OCI-LY7 (cell line): ENCODE results near the gene RFX3. TPM values are rescaled to one million over a fixed set of nuclear protein-coding genes. Genes with fewer than 3 reads are reported as not detected.

Experiments used
- BruUV-seq: library from RNA; stranded (reverse); fragments of 400-500 nt; replicated peaks from 2 replicates; lab custom pipeline; 2021; lab: Mats Ljungman, UMichigan
- CTCF ChIA-PET: fragments of 300-600 bp; sonication (Branson Sonifier 250); formaldehyde crosslinking; loops from one replicate; lab custom pipeline; 2022; ENCODE audit warnings: antibody characterized with exemption; ENCODE audit not compliant: unreplicated experiment; lab: Charles Lee
- POLR2A ChIA-PET: fragments of 300-600 bp; sonication (Branson Sonifier 250); formaldehyde crosslinking; loops from one replicate; lab custom pipeline; 2022; ENCODE audit warnings: antibody characterized with exemption; lab: Charles Lee
- DNase-seq: peaks from one replicate; pipeline ENCODE4 v3.0.0-alpha.2; 2015; ENCODE audit warnings: low spot score
- H2AFZ ChIP-seq: fragments of 200-600 bp; sonication (generic), shearing (Covaris generic); 2 replicates; pipeline ENCODE4 v1.6.1; 2014; ENCODE audit warnings: mild to moderate bottlenecking, antibody characterized with exemption, low read length, moderate library complexity
- H3K27ac ChIP-seq: fragments of 200-600 bp; sonication (generic); 2 replicates; pipeline ENCODE4 v1.5.1; 2014; ENCODE audit warnings: mixed run types, low read depth, mild to moderate bottlenecking, moderate library complexity, low read length, inconsistent platforms; ENCODE audit not compliant: poor library complexity, severe bottlenecking
- H3K36me3 ChIP-seq: fragments of 200-600 bp; sonication (generic); 2 replicates; pipeline ENCODE4 v1.6.1; 2014; ENCODE audit warnings: mild to moderate bottlenecking, antibody characterized with exemption, low read length, moderate library complexity, mixed read lengths; ENCODE audit not compliant: insufficient read depth
- H3K4me1 ChIP-seq: fragments of 200-600 bp; sonication (generic); 2 replicates; pipeline ENCODE4 v1.5.1; 2014; ENCODE audit warnings: mild to moderate bottlenecking, low read length; ENCODE audit not compliant: insufficient read depth, poor library complexity, severe bottlenecking
- H3K4me2 ChIP-seq: fragments of 200-600 bp; sonication (generic); 2 replicates; pipeline ENCODE4 v1.6.1; 2014; ENCODE audit warnings: mild to moderate bottlenecking, low read length
- H3K4me3 ChIP-seq: fragments of 200-600 bp; sonication (generic); 2 replicates; pipeline ENCODE4 v1.5.1; 2014; ENCODE audit warnings: mild to moderate bottlenecking, low read depth, low read length; ENCODE audit not compliant: poor library complexity, severe bottlenecking
- H3K79me2 ChIP-seq: fragments of 200-600 bp; sonication (generic); 2 replicates; pipeline ENCODE4 v1.6.1; 2016; ENCODE audit warnings: low read depth, mild to moderate bottlenecking, low read length, moderate library complexity, mixed read lengths; ENCODE audit not compliant: insufficient read depth
- H3K9me2 ChIP-seq: fragments of 200-600 bp; sonication (generic); 2 replicates; pipeline ENCODE4 v1.6.1; 2016; ENCODE audit warnings: mild to moderate bottlenecking, low read length, mixed read lengths; ENCODE audit not compliant: insufficient read depth
- H3K9me3 ChIP-seq: fragments of 200-600 bp; sonication (generic); 2 replicates; pipeline ENCODE4 v1.6.1; 2014; ENCODE audit warnings: mild to moderate bottlenecking, mixed run types, low read length, mixed read lengths
- H4K20me1 ChIP-seq: fragments of 200-600 bp; sonication (generic); 2 replicates; pipeline ENCODE4 v1.6.1; 2014; ENCODE audit warnings: mild to moderate bottlenecking, antibody characterized with exemption, low read length, moderate library complexity, mixed read lengths; ENCODE audit not compliant: insufficient read depth
- CTCF ChIP-seq: fragments of 200-600 bp; sonication (generic); conservative IDR thresholded peaks from 2 replicates; pipeline ENCODE4 v1.5.1; 2014; ENCODE audit warnings: mild to moderate bottlenecking, antibody characterized with exemption, low read length, moderate library complexity, mixed read lengths
- EZH2phosphoT487 ChIP-seq: fragments of 200-600 bp; sonication (generic); IDR thresholded peaks from 2 replicates; pipeline ENCODE4 v1.6.1; 2018; ENCODE audit warnings: low read depth, borderline replicate concordance, mild to moderate bottlenecking, mixed run types, antibody characterized with exemption, low read length, moderate library complexity, mixed read lengths
- intact Hi-C: fragments of 100-400 bp; cut with micrococcal nuclease; formaldehyde crosslinking; loops from one replicate; pipeline ENCODE4 v1.10.0; 2022; ENCODE audit not compliant: unreplicated experiment
- total RNA-seq, 2 experiments: library from RNA; depleted of rRNA in 1 of 2; stranded (reverse); fragments of >200 nt in 1 of 2; shearing (Covaris generic) in 1 of 2; gene quantifications; 2 replicates each; pipeline ENCODE4 v1.2.3, GENCODE V29; 2014 to 2022

The RFX3 gene
- total RNA-seq, 2 experiments from 2014 or later, result 6.9 to 18.1 TPM

DNA sequence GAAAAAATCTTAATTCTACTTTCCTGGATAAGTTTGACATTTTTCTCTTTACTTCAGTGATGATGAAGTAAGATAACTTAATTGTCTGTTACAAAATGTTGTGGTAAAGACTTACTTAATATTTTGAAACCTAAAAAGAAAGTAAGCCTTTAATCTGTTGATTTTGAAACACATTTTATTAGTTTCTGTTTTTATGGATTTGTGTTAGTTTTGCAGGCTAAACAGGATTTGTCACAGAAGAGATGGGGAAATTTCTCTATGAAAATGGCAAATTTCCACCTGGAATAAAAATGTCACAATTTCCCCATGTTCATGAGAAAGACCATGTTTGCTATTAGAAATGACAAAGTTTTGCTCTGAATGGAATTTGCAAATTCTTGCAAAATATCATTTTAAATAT, 237.1 kb downstream of the RFX3 start:
- TF ChIP-seq EZH2phosphoT487 (no peak), CTCF (no peak)
- H3K4me2 ChIP-seq, result no peak overlapping the region
- H3K4me1 ChIP-seq, result no peaks in the 10 kb centered on the region
- no peak for DNase-seq
- no peak overlapping the region for H3K4me3 ChIP-seq
- H3K36me3 ChIP-seq, result peaks cover 11% of the 10 kb centered on the region; the same call in 1 of the 2 replicates
- no peaks in the 10 kb centered on the region for H3K9me2 ChIP-seq
- ChIA-PET POLR2A (interaction anchor here (0.6 kb wide), 1 partner anchor 264 kb away, joined by 3 read pairs; no protein-coding TSS in a partner anchor), CTCF (no interaction called here)
- H4K20me1 ChIP-seq, result no peaks in the 10 kb centered on the region
- no peaks in the 10 kb centered on the region for H3K79me2 ChIP-seq
- 0 out of 2 replicates have a peak, but pooled peaks cover 4% of the 10 kb centered on the region for H3K9me3 ChIP-seq
- no peak overlapping the region for H2AFZ ChIP-seq
- H3K27ac ChIP-seq, result no peak overlapping the region
- intact Hi-C loops, result no loop called here
- BruUV-seq, result no TSS peak

DNA sequence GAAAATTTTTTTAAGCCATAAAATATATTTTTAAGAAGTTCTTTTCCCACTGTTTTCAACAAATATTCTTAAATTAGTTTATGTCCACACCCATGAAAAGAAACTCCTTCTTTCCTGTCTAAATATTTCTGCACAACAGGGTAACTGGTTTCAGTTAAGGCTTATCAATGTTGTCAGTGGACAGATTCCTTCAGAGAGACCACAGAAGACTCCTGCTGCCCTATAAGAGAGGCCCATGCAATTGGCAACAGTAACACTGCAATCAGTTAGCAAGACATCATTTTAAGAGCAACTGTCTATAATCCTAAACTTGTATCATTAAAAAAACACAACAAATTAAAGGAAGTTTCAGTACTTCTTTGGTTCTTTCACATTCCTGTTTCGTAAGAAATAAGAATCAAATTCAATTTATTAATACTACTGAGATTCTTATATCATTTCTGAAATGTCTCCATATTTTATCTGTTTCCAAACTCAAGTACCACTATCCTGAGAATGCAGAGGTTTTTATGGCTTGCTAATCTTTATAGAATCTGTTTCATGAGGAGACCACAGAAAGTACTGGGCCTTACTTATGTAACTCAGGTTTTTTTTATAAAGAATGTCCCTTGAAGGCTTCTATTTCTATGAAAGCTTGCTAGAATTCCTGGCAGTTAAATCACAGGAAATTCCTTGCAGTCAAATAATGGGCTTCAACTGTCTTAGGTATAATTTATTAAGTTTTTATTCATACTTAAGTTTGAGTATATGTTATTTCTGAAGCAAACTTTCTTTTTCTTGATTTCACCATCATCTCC, 240.2 kb downstream of the RFX3 start:
- no peaks in the 10 kb centered on the region for H3K4me1 ChIP-seq

More for the DNA sequence above, 240.2 kb downstream of the RFX3 start:
- CTCF ChIA-PET, result no interaction called here
- no peaks in the 10 kb centered on the region for H4K20me1 ChIP-seq
- H3K9me2 ChIP-seq, result no peaks in the 10 kb centered on the region
- H3K9me3 ChIP-seq, result 0 out of 2 replicates have a peak, but pooled peaks cover 4% of the 10 kb centered on the region
- no peak overlapping the region for H3K4me3 ChIP-seq
- H2AFZ ChIP-seq, result no peak overlapping the region
- BruUV-seq, result no TSS peak
- POLR2A ChIA-PET, result interaction anchor here (1.3 kb wide), 1 partner anchor 10 kb away, joined by 3 read pairs; no protein-coding TSS in a partner anchor
- peaks cover 7% of the 10 kb centered on the region; the same call in 1 of the 2 replicates for H3K36me3 ChIP-seq
- TF ChIP-seq CTCF, result no peak
- no peak for TF ChIP-seq EZH2phosphoT487
- no peak for DNase-seq
- H3K4me2 ChIP-seq, result no peak overlapping the region
- H3K79me2 ChIP-seq, result no peaks in the 10 kb centered on the region
- intact Hi-C loops, result no loop called here
- H3K27ac ChIP-seq, result no peak overlapping the region
